ENCODE data around the gene C10orf53.

The C10orf53 gene

GRCh38 chr10:49737474-49738201 lies 58.2 kb downstream of the C10orf53 start:
- DNase-seq (ENCODE audit: low read depth), result no peak

- DNase-seq (ENCODE audit: low read depth), result no peak
These were observed 59.3 kb downstream of the C10orf53 start for GRCh38 chr10:49738616-49739360.

- DNase-seq (ENCODE audit: low read depth), result no peak
These were observed 60.0 kb downstream of the C10orf53 start for GRCh38 chr10:49739426-49739825.

GRCh38 chr10:49740346-49741107 lies 61.1 kb downstream of the C10orf53 start:
- DNase-seq (ENCODE audit: low read depth), result no peak

- no peak for DNase-seq (ENCODE audit: low read depth)
These were observed 61.9 kb downstream of the C10orf53 start for GRCh38 chr10:49741108-49741995.

- no peak for DNase-seq (ENCODE audit: low read depth)
These were observed 63.4 kb downstream of the C10orf53 start for GRCh38 chr10:49742683-49743463.

- no peak for DNase-seq (ENCODE audit: low read depth)
These were observed 64.1 kb downstream of the C10orf53 start for GRCh38 chr10:49743464-49744075.

- no peak for DNase-seq (ENCODE audit: low read depth)
These were observed 64.7 kb downstream of the C10orf53 start for GRCh38 chr10:49744091-49744685.

GRCh38 chr10:49744924-49745605 lies 65.6 kb downstream of the C10orf53 start:
- no peak for DNase-seq (ENCODE audit: low read depth)

GRCh38 chr10:49745756-49746155 lies 66.3 kb downstream of the C10orf53 start:
- no peak for DNase-seq (ENCODE audit: low read depth)

GRCh38 chr10:49746626-49747302 lies 67.3 kb downstream of the C10orf53 start:
- no peak for DNase-seq (ENCODE audit: low read depth)
